ENCODE data around the gene ATP2B2.

ATP2B2 gene

DNA sequence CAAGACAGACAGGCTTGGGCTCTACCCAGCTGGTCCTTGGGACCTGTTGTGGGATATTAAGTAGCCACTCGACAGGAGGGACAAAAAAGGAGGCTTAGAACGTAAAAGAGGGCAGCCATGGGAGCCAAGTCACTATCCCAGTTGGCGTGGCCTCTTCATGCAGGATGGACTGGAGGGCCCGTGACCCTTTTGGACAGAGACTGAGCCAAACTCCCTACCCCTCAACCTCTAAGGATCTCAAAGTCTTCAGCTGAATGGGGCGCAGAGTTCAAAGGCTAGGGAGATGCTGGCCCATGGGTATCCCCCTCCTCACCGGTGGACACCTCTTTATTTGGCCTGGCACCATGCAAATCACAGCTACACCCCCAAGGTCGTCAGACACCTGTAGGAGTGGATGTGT is 126.6 kb downstream of the ATP2B2 start:
- no peak for DNase-seq

- no peak for DNase-seq
Measured at GRCh38 chr3:10378246-10378645, 127.1 kb downstream of the ATP2B2 start.

DNA sequence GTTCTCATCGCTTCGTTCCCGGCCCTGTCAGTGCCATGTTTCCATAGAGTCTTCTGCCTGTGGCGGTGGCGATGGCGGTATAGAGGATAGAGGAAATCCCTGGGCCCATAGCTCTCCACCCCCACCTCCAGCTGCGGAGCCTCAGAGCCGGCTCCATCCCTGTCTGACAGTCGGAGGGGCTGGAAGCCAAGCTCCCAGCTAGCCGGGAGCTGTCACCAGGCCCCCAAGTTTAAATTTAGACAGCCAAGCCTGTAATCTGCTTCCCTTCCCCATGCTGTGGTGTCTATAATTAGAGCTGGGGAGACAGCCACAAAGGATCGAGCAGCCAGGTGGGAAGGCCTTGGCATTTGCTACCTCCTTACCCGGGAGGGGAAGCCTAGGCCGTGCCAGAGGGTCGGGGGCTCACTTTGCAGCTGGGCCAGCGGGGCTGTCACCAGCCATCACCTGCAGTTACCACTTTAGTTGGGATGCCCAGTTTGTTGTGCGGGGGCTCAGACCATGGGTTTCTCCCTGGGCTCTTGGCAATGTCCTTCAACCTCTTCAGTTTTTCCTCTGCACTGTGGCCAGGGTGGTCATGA is 128.1 kb downstream of the ATP2B2 start:
- DNase-seq = no peak

GRCh38 chr3:10376353-10376752 is 129.0 kb downstream of the ATP2B2 start:
- DNase-seq = no peak

- no peak for DNase-seq
Measured at GRCh38 chr3:10375296-10376053, 129.9 kb downstream of the ATP2B2 start.

DNA sequence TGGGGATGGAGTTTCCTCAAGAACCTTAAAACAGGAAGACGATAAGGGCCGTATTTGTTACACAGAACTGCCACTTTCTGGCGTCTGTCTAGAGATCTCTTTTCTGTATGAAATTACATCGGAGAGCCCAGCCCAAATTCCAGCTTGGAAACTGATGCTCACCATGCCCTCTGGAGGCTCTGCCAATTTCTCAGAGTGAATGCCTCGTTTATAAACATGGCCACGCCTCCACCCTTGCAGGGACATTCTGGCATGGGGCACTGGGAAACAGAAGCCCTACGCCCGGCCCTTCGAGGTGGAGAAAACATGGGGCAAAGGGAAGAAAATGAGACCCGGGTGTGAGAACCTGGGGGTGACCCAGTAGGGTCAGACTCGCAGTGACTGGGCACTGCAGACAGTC is 131.1 kb downstream of the ATP2B2 start:
- DNase-seq = no peak

DNA sequence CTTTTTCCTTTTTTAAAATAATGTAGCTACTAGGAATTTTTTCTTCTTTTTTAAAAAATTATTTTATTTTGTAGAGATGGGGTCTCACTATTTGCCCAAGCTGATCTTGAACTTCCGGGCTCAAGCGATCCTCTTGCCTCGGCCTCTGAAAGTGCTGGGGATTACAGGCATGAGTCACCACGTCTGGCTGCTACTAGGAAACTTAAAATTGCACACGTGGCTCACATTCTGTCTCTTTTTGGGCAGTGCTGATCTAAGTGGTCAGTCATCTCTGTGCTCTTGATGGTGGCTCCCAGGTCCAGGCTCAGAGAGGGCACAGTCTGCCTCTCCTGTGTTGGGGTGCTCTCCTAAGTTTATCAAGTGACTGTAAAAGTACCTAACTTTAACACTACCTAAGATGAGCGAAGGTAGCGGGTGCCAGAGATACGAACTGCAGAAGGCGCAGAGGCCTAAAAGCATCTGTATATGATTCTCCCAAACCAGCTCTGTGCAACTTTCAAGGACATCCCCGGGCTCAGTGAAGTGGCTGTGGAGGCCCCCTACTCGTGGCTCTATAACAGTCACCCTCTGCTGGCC is 131.6 kb downstream of the ATP2B2 start:
- DNase-seq = no peak

GRCh38 chr3:10371789-10372188 is 133.6 kb downstream of the ATP2B2 start:
- no peak for DNase-seq

DNA sequence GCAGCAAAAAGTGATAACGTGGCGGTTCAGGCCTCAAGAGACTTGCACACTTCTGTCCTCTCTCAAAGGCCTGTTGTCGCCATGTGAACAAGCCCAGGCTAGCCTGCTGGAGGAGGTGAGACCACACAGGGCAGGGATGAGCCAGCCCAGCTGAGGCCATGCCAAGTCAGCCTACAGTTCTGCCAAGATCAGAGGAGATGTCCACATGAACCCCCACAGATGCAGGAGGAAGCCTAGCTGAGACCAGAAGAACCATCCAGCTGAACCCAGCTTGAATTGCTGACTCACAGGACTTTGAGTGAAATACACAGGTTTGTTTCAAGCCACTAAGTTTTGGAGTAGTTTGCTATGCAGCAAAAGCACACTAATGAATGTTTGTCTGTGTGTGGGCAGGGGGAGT is 134.2 kb downstream of the ATP2B2 start:
- no peak for DNase-seq

DNA sequence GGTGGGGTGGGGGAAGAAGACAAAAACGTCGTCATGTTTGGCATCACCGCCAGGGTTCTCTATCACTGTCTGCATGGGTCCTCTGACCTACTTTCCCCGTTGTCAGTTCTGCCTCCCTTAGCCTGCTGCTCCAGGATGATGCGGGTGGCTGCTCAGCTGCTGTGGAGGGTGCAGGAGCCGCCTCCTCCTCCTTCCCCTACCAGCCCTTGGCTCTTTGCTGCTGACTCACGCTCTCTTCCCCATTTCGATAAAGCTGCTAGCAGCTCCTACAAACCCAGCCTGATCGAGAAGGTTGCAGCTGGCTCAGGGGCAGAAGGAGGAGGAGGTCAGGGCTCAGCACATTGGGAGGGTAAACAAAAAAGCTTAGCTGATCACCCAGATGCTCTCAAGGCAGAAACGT is 135.0 kb downstream of the ATP2B2 start:
- peak; percentile 17 for DNase-seq

GRCh38 chr3:10368512-10368911 is 136.9 kb downstream of the ATP2B2 start:
- no peak for DNase-seq

GRCh38 chr3:10367506-10367905 is 137.9 kb downstream of the ATP2B2 start:
- DNase-seq = no peak

DNA sequence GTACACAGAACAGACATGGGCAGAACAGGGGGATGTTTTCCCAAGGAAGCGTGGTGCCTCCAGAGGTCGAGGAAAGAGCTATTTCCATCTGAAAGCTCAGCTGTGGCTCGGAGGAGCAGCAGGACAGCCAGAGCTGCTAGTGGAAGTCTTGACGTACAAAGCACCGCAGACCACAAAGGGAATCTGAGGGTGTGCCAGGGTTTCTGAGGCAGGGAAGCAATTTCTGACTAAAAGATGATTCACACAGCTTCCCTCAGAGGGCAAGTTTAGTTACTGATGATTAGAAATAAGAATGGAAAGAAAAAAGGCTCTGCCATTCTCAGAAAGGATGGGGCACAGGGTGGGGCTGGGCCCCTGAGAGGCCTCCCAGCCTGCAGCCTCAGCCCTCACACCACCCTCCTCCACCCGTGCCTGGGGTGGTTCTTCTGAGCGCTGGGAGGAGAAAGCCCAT is 138.7 kb downstream of the ATP2B2 start:
- DNase-seq = peak; percentile 69

GRCh38 chr3:10365791-10366190 is 139.6 kb downstream of the ATP2B2 start:
- no peak for DNase-seq

DNA sequence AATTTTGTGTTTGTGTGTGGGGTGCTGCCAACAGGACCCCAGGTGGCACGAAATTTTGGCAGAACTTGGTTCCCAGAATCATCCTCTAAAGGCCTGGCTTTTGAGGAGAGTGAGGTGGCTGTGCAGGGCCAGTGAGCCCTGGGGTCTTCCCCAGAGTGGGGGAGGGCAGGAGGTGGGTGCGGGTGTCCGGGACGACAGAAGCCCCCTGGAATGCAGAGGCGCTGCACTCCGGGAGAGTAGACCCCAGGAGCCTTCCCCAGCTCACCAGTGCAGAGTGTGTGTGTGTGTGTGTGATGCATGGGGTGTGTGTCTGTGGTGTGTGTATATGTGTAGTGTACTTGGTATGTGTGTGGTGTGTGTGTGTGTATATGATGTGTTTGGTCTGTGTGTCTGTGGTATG is 140.1 kb downstream of the ATP2B2 start:
- no peak for DNase-seq

GRCh38 chr3:10364806-10365205 is 140.6 kb downstream of the ATP2B2 start:
- no peak for DNase-seq

DNA sequence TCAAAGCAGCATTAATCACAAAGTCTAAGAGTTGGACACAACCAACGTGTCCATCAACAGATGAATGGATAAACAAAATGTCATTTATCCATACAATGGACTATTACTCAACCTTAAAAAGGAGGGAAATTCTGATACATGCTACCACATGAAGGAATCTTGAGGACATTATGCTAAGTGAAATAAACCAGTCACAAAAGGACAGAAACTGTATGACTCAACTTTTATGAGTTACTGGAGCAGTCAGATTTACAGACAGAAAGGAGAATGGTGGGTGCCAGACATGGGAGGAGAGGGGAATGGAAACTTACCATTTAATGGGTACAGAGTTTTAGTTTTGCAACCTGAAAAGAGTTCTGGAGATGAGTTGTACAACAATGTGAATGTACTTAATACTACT is 141.5 kb downstream of the ATP2B2 start:
- no peak for DNase-seq

DNA sequence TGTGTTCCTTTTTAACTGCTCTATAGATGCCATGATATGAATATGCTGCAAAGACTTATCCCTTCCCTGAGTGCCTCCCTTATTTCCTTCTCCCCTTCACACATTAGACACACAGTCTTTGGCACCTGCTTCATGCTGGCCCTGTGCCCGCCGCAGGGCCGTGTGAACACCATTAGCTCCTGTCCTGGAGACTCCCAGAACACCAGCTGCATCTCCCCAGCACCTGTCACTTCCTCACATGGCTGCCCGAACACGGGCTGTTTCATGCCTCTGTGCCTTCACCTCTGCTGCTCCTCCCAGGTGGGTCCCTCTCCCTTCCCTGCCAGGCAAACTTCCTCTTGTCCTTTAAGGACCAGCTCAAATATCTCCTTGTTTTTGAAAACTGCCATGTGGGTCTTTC is 144.0 kb downstream of the ATP2B2 start:
- DNase-seq = no peak

- no peak for DNase-seq
Measured at GRCh38 chr3:10360478-10360877, 144.9 kb downstream of the ATP2B2 start.

DNA sequence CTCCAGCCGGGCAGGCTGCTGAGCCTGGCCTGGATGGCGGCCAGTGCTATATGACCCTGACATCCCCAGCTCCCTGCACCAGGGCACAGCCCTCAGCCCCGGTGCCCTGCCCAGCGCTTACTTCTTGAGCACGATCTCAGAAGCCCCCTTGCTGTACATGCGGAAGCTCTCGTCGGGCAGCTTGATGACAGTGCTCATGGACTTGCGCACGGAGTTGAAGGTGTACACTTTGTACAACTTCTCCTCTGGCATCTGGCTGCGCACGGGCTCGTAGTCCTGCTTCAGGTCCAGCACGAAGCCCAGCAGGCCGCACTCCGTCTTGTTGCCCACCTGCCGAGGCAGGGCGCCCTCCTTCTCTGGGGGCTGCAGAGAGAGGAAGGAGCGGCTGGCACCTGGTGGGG is 145.6 kb downstream of the ATP2B2 start:
- DNase-seq = no peak

GRCh38 chr3:10358309-10358980 is 146.9 kb downstream of the ATP2B2 start:
- DNase-seq = no peak

- DNase-seq = no peak
Measured at GRCh38 chr3:10357592-10358308, 147.6 kb downstream of the ATP2B2 start.

- no peak for DNase-seq
Measured at GRCh38 chr3:10357095-10357494, 148.3 kb downstream of the ATP2B2 start.
